Central memory CD8-positive, alpha-beta T cell (primary cell): ENCODE data around the gene FANCG.

Experiments
- ATAC-seq: fragments of 150-1000 bp; cut with Tn5 transposase; replicated peaks from 2 replicates; pipeline ENCODE4 v1.10.0; 2022; ENCODE audit warnings: mild to moderate bottlenecking, moderate FRiP score, moderate number of reproducible peaks; ENCODE audit not compliant: poor library complexity, severe bottlenecking; ENCODE audit errors: extremely low read depth
- DNase-seq, 2 donors: peaks; one replicate each; pipeline ENCODE4 v3.0.0; 2021; ENCODE audit warnings: low spot score in 2 of 2
- H3K27ac Mint-ChIP-seq: one replicate; pipeline ENCODE4 v1.8.0; 2022; ENCODE audit warnings: low read depth, mild to moderate bottlenecking, moderate library complexity, mixed read lengths
- H3K27me3 Mint-ChIP-seq: one replicate; pipeline ENCODE4 v1.8.0; 2022; ENCODE audit warnings: mixed read lengths
- H3K36me3 Mint-ChIP-seq: one replicate; pipeline ENCODE4 v1.8.0; 2022; ENCODE audit warnings: mild to moderate bottlenecking, moderate library complexity, mixed read lengths; ENCODE audit not compliant: insufficient read depth
- H3K4me1 Mint-ChIP-seq: one replicate; pipeline ENCODE4 v1.8.0; 2022; ENCODE audit warnings: mixed read lengths
- H3K4me3 Mint-ChIP-seq: one replicate; pipeline ENCODE4 v1.8.0; 2022; ENCODE audit warnings: mild to moderate bottlenecking, moderate library complexity, mixed read lengths
- H3K9me3 Mint-ChIP-seq: one replicate; pipeline ENCODE4 v1.8.0; 2022; ENCODE audit warnings: mixed read lengths

Gene FANCG

DNA sequence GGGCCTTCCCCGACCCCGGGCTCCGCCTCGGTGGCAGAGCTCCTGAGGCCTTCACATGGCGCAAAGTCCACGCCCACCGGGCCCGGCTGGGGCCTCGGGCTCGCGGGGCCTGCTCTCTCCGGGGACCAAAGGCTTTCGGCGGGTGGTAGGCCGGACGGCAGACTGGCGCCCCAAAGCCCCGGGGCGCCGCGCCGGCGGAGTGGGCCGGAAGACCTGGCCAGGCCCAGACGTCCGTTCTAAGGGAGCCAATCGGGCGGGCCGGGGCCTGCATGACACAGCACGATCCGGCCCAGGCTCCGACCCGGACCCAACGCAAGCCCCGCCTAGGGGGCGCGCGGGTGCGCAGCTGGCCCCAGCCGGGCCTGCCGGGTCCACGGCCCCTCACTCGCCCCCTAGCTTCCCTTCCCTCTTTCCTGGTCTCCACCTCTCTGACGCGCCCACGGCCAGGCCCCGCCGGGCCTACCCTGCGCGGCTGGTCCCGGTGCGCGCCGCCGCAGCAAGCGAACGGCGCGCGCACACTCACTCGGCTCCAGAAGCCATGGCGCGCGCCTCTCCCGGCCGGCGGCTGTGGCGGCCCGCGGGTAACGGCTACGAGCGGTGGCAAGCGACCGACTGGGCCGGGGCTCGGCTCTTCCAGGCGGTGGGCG is 7.8 kb downstream of the FANCG start:
- H3K27me3 Mint-ChIP-seq, result no peaks in the 10 kb centered on the region
- peak overlapping the region; percentile 94 for H3K27ac Mint-ChIP-seq
- ATAC-seq (peak; percentile 49), DNase-seq (peak; percentile 58 to 61)
- H3K4me1 Mint-ChIP-seq, result peaks cover 61% of the 10 kb centered on the region
- no peaks in the 10 kb centered on the region for H3K9me3 Mint-ChIP-seq
- peak overlapping the region; percentile 83 for H3K4me3 Mint-ChIP-seq
- peaks cover 37% of the 10 kb centered on the region for H3K36me3 Mint-ChIP-seq

DNA sequence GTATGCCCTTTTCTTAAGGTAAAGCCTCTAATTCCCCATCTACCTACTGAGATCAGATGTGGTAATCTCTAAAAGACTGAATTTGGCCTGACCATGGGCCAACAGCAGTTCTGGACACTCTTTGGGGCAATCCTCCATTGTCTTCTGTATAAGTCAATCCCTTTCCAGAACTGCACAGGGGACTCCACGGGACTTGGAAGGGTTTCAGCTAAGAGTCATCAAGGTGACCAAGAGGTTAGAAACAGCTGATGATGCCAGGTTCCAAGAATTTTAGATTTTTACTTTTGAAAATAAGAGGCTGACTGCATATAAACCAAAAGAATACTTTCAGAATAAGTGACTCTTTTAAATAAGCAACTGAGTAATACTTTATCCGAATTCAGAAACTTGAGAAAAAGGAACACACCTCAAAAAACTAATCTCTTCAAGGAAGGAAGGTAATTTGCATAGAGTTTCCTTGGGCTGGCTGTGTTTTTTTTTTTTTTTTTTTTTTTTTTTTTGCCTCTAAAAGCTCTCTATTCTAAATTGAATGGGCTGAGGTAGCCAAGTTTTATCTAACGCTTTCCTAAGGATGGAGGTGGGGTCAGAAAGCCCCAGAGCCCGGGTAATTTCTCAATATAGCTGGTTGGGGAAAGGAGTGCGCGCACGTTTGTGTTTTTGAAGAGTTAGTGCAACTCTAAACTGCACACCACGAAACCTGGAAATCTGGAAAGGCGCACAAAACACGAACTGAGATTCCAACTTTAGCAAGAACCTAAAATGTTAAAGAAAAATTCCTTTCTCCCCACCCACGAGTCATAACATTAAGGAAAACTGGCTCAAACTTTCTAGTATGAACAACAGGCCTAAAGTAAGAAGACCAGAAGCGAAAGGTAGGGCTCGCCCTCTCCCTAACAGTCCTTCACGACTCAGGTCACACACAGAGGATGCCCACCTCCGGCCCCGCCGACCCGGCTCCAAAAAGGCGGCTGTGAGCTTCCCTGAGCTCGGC is 8.6 kb downstream of the FANCG start:
- no peaks in the 10 kb centered on the region for H3K27me3 Mint-ChIP-seq
- H3K9me3 Mint-ChIP-seq, result no peaks in the 10 kb centered on the region
- peaks cover 45% of the 10 kb centered on the region for H3K36me3 Mint-ChIP-seq
- DNase-seq, result no peak
- peak overlapping the region; percentile 83 for H3K4me3 Mint-ChIP-seq
- ATAC-seq, result no peak
- peaks cover 64% of the 10 kb centered on the region for H3K4me1 Mint-ChIP-seq
- peak overlapping the region; percentile 94 for H3K27ac Mint-ChIP-seq

DNA sequence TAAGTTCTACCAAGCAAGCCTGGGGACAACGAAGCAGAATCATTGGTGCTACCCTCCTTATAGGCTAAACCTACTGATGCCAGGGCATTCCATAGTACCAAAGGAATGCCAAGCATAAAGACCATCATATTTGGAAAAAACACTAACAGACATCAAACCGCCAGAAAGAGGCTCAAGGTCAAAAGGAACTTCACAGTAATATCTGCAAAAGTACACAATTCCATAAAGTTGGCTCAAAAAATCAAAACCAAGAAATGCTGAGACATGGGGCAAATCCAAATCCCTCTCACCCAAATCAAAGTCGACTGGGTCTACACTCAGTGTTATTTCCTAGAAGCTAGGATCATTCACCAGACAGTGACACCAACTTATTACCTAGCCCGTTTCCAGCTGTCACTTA is 10.7 kb downstream of the FANCG start:
- Mint-ChIP-seq H3K4me3 (peak overlapping the region; percentile 83), H3K27me3 (no peaks in the 10 kb centered on the region), H3K36me3 (peaks cover 64% of the 10 kb centered on the region), H3K9me3 (no peaks in the 10 kb centered on the region), H3K27ac (peak overlapping the region; percentile 74), H3K4me1 (peaks cover 60% of the 10 kb centered on the region)
- no peak for DNase-seq
- no peak for ATAC-seq

DNA sequence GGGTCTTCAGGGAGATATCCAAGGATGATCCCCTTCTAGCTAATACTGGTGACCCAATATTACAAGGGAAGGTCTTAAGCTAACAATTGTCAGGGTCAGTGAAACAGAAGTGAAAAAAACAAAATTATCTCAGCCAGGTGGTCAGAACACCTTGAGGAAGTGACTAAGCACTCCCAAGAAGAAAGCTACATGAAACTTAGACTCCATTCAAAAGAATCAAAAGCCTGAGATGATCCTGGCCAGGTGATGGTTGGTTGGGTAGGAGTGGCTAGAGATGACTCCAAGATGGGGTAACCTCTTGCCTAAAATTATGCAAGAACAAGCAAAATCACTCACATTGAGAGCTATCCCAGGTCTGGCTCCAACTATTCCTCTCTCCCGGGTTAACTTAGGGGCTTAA is 12.7 kb downstream of the FANCG start:
- Mint-ChIP-seq H3K4me1 (peaks cover 49% of the 10 kb centered on the region), H3K9me3 (no peaks in the 10 kb centered on the region), H3K27me3 (no peaks in the 10 kb centered on the region), H3K27ac (no peak overlapping the region), H3K36me3 (peaks cover 78% of the 10 kb centered on the region), H3K4me3 (no peak overlapping the region)
- ATAC-seq, result no peak
- no peak for DNase-seq

DNA sequence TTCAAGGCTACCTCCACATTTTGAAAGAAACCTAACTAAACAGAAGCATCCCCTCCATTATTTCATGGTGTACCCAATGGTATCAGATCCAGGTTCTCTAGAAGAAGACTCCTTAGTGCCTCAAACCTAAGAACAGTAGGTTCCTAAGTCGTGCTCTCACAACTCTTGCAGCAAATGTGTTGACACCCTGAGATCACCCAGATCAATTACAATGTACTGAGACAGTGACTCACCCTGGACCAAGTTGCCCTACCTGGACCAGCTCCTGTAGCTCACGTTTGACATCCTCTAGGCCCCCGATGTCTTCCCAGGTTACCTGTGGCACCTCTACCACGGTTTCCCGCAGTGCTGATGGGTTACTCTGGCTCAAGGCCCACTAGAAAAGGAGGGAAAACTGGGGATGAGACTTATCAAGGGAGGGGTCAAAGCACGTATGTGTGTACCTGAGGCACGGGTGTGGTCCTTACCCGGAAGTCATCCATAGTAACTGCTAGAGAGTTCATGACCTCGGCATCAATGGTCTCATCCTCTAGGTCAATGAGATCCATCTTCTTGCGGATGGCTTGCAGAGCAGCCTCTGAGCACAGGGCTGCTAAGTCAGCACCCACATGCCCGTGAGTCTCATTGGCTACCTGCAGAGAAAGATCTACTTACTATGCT is 19.1 kb downstream of the FANCG start:
- Mint-ChIP-seq H3K9me3 (no peaks in the 10 kb centered on the region), H3K4me1 (peaks cover 12% of the 10 kb centered on the region), H3K27me3 (no peaks in the 10 kb centered on the region), H3K4me3 (no peak overlapping the region), H3K27ac (no peak overlapping the region), H3K36me3 (peaks cover 91% of the 10 kb centered on the region)
- ATAC-seq, result no peak
- no peak for DNase-seq

DNA sequence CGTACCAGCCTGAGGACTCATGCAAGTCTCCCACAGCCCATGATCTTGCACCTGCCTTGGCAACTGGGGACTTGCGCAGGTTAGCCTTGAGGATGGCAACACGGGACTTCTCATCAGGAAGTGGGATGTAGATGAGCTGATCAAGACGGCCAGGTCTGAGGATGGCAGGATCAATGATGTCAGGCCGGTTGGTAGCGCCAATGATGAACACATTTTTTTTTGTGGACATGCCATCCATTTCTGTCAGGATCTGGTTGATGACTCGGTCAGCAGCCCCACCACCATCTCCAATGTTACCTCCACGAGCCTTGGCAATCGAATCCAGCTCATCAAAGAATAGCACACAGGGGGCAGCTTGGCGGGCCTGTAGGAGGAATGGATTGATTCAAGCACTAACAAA is 20.3 kb downstream of the FANCG start:
- Mint-ChIP-seq H3K4me1 (peaks cover 12% of the 10 kb centered on the region), H3K36me3 (peaks cover 87% of the 10 kb centered on the region), H3K9me3 (no peaks in the 10 kb centered on the region), H3K4me3 (no peak overlapping the region), H3K27ac (no peak overlapping the region), H3K27me3 (no peaks in the 10 kb centered on the region)
- DNase-seq (no peak), ATAC-seq (no peak)

DNA sequence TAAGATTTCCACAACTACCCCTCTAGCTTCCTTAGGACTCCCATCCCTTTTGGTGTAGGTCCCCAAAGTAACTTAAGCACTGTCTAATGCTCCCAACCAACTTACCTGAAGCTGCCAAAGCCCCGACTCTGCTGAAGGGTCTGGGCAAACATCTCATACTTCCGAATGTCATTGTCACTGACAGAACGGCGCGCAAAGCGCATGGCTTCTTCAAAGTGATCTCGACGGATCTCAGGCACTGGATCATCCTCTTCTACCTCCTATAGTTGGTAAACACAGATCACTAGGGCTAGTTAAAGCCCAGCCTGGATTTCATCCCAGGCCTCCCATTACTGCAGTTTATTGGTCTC is 22.5 kb downstream of the FANCG start:
- Mint-ChIP-seq H3K4me3 (no peak overlapping the region), H3K4me1 (peaks cover 12% of the 10 kb centered on the region), H3K27me3 (no peaks in the 10 kb centered on the region), H3K27ac (no peak overlapping the region), H3K36me3 (peaks cover 78% of the 10 kb centered on the region), H3K9me3 (no peaks in the 10 kb centered on the region)
- ATAC-seq, result no peak
- no peak for DNase-seq

DNA sequence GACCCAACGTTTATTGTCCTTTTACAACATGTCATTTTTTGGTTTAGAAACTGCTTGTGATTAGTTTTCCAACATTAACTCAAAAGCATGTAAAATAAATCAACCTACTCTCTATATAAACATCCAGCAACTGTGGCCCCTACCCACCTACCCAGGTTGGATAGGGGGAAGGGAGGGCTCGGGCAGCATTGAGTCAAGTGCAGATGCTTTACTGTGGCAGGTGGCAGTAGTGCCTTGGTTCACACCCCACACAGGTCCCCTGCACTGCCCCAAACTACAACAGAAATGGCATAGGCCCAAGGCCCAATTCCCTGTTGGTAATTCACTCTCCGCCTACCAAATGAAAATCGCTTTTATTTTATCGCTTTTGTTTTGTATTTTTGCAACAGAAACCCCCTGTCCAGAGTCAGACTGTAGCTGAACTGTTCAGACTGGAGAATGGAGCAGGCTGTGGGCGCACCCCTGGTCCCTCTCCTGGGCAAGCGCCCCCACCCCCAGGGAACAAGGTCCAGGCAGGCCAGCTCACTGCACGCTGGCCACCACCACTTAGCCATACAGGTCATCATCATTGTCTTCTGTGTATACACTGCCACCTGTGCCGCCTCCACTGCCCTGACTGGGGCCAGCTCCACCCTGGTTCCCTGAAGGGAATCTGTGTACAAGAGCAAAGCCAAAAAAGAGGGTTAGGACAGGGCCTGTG is 23.0 kb downstream of the FANCG start:
- Mint-ChIP-seq H3K27me3 (no peaks in the 10 kb centered on the region), H3K27ac (no peak overlapping the region), H3K4me1 (peaks cover 12% of the 10 kb centered on the region), H3K36me3 (peaks cover 77% of the 10 kb centered on the region), H3K4me3 (peak overlapping the region; percentile 31), H3K9me3 (no peaks in the 10 kb centered on the region)
- DNase-seq (no peak), ATAC-seq (no peak)

DNA sequence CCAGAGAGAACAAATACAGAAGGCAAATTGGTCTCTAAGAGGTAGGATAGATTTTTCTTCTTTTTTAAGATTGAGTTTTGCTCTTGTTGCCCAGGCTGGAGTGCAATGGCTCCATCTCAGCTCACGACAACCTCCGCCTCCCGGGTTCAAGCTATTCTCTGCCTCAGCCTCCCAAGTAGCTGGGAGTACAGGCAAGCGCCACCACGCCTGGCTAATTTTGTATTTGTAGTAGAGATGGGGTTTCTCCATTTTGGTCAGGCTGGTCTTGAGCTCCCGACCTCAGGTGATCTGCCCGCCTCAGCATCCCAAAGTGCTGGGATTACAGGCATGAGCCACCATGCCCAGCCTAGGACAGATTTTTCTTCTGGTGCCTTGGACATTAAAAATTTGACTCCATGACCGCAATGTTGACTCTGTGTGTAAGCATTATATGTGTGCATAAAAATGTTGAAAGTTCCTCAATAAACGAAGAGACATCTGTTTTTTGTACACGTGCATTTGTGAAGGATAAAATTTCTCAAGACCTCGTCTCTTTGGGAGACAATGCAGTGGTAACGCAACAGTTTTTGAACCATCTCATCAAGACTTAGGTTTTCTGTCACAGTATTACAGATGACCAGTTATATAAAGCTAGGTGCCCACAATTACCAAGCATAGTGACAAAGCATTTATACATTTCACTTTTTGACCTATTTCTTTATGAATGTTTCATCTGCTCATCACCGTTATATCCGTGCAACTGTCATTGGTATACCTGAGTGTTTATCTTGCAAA is 24.7 kb downstream of the FANCG start:
- no peaks in the 10 kb centered on the region for H3K27me3 Mint-ChIP-seq
- ATAC-seq, result no peak

DNA sequence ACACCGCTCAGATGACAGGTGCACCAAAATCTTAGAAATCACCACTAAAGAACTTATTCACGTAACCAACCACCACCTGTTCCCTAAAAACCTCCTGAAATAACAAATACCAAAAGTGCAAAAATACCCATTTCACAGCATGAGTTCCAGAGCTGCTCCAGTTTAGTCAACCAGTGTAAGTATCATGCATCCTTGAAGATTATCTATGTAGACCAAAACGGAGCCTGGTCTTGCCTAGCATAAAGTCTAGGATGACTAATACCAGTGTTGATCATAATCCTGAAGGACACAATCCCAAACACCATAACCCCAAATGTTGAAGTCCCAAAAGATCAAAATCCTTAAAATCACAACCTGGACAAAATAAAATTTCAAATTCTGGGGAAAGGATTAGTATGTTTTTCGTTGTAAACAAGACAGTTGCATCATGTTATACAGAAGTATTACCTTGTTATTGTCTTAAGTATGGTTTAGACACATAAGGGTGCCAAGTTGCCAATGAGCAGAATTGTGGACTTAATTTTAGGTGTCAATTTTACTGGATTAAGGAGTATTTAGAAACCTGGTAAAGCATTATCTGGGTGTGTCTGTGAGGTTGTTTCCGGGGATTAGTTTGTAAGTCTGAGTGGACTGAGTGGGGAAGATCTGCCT is 25.4 kb downstream of the FANCG start:
- Mint-ChIP-seq H3K9me3 (no peaks in the 10 kb centered on the region), H3K36me3 (peaks cover 64% of the 10 kb centered on the region), H3K27ac (no peak overlapping the region), H3K27me3 (no peaks in the 10 kb centered on the region), H3K4me1 (peaks cover 13% of the 10 kb centered on the region), H3K4me3 (no peak overlapping the region)
- no peak for DNase-seq
- no peak for ATAC-seq

More for the DNA sequence above, 24.7 kb downstream of the FANCG start:
- Mint-ChIP-seq H3K9me3 (no peaks in the 10 kb centered on the region), H3K4me3 (no peak overlapping the region), H3K27ac (no peak overlapping the region), H3K4me1 (peaks cover 13% of the 10 kb centered on the region), H3K36me3 (peaks cover 69% of the 10 kb centered on the region)
- DNase-seq, result no peak

DNA sequence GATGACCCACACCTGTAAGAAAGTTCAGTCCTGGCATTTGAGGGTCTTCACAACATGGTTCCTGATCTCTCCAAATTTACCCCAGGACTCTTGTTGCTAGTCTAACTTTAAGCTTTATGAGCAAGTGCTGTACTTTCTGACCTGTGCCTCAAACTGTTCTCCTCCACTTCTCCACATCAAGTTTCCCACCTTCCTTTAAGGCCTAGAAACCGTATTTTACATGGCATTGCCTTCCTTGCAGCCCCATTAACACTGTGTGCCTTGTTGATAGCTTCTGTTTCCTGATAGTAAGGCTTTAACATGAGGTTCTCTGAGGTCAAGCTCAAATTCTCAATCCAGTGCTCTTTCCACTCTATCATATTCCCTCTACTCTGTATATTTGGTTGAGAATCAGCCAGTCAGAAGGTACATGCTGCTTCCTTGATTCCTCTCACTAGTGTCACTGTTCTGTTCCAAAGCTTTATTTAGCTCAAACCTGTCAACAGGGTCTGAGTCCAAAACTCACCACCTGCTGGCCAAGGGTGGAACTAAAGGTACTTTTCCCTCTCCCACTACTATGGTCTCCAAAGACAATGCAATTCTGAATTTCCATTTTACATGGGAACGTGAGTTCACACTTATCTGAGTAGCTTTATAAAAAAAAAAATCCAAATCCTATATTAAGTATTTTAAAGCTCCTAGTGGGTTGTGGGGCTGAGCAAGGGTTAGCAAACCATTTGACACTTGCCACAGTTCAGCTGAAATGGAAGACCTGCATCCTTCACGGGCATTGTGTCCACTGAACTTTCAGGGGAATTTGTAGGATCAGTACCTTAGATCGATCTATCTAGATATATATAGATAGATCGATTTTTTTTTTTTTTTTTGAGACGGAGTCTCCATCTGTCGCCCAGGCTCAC is 28.4 kb downstream of the FANCG start:
- Mint-ChIP-seq H3K4me1 (peaks cover 6% of the 10 kb centered on the region), H3K27me3 (no peaks in the 10 kb centered on the region), H3K9me3 (no peaks in the 10 kb centered on the region), H3K36me3 (peaks cover 48% of the 10 kb centered on the region), H3K27ac (no peak overlapping the region), H3K4me3 (no peak overlapping the region)
- DNase-seq, result peak in 1 of 2 donors; percentile 22
- no peak for ATAC-seq
